IMR-90 (cell line): Measurements from ENCODE around the gene ITGA3.

Experiments used
- POLR2A ChIP-seq: IDR thresholded peaks from 2 replicates; pipeline ENCODE4 v1.6.1; 2012; ENCODE audit warnings: mild to moderate bottlenecking, low read depth, low read length
- RFX5 ChIP-seq: IDR thresholded peaks from 2 replicates; pipeline ENCODE4 v1.8.0; 2012; ENCODE audit warnings: low read depth, mild to moderate bottlenecking, low read length, moderate library complexity
- TF ChIP-seq, protein P1 (sequence below): conservative IDR thresholded peaks from 2 replicates; pipeline ENCODE4 v1.5.1; 2012; ENCODE audit warnings: mild to moderate bottlenecking, low read depth, low read length, improper control_type of control experiment

DNA sequence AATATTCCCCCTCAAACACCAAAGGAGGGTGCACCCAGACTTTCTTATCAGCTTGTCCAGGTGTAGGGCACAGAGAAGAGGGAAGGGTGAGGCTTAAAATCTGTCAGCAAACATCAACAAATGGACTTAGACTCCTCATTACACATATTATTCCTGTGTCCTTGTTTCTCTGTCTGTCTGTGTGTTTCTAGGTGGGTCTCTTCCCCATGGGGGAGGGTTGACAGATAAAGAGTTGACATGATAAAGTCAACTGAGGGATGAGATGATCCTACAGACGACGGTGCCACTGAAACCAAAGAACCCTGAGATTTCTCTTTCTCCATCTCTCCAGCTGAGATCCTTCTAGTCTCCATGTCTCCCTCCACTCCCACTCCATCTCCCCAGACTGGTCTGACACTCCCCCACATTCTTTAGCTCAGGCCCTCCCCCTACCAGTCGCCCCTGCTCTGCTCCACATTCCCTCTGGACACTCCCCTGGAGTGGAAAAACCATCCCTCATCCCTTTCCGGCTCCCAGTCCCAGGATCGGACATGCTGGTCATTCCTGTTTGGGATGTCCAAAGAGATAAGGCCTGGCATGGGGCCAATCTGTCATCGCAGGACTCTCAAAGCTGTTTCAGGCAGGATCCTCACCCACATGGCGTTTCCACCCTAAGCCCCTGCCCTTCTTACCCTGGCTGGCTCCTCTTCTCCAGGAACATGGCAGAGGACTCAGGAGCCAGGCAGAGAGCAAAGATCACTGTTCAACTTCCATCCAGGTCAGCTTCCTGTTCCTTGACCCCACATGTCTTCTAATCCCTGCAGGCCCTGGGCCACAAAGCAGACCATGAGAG lies 2.9 kb upstream of the ITGA3 start:
- TF ChIP-seq, protein P1, sequence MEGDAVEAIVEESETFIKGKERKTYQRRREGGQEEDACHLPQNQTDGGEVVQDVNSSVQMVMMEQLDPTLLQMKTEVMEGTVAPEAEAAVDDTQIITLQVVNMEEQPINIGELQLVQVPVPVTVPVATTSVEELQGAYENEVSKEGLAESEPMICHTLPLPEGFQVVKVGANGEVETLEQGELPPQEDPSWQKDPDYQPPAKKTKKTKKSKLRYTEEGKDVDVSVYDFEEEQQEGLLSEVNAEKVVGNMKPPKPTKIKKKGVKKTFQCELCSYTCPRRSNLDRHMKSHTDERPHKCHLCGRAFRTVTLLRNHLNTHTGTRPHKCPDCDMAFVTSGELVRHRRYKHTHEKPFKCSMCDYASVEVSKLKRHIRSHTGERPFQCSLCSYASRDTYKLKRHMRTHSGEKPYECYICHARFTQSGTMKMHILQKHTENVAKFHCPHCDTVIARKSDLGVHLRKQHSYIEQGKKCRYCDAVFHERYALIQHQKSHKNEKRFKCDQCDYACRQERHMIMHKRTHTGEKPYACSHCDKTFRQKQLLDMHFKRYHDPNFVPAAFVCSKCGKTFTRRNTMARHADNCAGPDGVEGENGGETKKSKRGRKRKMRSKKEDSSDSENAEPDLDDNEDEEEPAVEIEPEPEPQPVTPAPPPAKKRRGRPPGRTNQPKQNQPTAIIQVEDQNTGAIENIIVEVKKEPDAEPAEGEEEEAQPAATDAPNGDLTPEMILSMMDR, result no peak
- TF ChIP-seq POLR2A, result peak; percentile 16; the same call in 1 of the 2 replicates
- no peak for TF ChIP-seq RFX5
